GM21526 (cell line): ENCODE data around the gene CAPZA1.
"Not testable (repeated sequence)": the region's sequence is repeated elsewhere in the genome, so short reads cannot be mapped to it uniquely, and the experiment has no call there.

Experiments
- ATAC-seq: cut with Tn5 transposase; IDR thresholded peaks from one replicate; pipeline ENCODE4 v1.9.1; 2021; ENCODE audit warnings: moderate library complexity; ENCODE audit not compliant: unreplicated experiment, low FRiP score

CAPZA1 gene

DNA sequence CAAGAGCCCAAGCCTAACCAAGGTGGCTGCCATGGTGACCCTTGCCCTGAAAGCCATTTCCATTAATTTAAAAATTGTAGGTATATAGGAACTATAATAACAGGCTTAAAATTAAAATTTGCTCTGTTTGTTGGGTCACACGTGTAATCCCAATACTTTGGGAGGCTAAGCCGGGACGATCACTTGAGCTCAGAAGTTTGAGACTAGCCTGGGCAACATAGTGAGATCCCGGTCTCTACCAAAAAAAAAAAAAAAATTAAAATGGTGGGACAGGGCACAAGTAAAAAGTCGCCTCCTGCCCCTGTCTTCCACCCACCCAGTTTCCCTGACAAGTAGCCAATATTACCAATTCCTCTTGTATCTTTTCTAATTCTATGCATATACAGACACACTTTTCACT lies 6.6 kb downstream of the CAPZA1 start:
- ATAC-seq: no peak

DNA sequence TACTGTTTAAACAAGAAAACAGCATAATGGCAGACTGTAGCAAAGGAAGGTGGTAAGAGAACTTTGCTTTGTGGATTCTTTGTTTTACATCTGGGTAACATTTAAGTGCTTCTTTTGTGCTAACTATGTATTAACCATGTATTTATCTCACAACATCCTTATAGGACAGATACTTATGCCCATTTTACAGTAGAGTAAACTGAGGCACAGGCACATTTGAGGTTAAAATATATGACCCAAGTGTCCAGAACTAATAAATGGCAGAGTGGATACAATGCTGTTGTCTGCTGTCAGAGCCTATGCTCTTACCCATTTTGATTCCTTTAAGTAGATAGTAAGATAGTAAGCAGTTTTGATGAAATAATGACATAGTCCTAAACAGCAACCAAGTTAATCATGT lies 7.3 kb downstream of the CAPZA1 start:
- ATAC-seq: no peak

DNA sequence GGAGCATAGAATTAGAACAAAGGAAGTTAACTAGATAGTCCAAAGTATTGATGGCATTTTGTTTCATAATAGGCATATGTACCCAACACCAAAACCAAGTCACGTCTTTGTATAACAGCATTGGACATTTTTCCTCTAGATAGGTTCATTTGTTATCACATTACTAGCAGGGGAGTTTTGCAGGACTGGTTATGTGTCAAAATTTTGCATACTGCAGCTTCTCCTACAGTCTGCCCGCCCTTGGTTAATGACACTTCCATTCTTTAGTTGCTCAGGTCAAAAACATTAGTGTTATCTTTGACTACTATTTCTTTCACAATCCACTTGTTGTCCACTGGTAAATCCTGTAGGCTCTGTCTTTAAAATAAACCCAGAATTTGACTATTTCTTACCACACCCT lies 8.9 kb downstream of the CAPZA1 start:
- no peak for ATAC-seq

DNA sequence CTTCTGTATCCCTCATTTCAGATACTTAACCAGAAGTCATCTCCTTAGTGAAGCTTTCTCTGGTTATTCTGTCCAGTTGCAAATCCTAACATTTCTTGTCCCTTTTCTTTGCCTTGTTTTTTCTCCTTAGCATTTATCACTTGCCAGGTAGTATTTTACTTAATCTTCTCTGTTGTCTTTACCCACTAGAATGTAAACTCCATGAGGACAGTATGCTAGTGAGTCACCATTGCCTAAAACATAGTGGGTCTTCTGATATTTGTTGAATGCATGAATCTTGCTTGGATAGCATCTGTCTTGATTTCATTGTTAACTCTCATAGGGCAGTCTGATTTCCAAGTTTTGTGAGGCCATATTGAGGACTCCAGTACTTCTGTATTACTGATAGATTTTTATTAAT lies 9.6 kb downstream of the CAPZA1 start:
- no peak for ATAC-seq

DNA sequence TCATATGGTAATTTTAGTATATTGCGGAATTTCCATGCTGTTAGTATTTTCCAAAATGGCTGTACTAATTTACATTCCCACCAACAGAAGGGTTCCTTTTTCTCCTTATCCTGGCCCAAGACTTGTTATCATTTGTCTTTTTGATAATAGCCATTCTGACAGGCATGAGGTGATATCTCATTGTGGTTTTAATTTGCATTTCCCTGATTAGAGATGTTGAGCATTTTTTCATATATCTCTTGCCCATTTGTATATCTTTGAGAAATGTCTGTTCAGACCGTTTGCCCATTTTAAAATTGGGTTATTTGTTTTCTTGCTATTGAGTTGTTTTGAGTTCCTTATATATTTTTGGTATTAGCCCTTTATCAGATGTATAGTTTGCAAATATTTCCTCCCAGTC lies 14.0 kb downstream of the CAPZA1 start:
- no peak for ATAC-seq

DNA sequence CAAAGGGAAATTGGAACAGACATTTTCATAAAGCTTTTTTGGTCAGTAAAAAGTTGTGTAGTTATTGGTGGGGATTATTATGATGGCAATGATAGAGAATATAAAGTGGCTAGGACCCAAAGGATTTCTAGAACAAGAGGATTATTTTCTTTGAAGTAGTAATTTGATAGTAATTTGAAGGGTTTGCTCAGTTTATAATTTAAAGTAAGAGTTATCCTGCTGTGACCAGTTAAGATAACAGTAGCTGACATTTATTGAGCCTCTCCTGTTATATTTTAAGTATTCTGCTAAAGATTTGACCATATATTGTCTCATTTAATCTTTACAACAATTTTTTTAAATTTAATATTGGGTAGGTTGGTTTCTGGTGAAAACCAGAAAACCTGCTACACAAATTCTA lies 14.7 kb downstream of the CAPZA1 start:
- no peak for ATAC-seq

DNA sequence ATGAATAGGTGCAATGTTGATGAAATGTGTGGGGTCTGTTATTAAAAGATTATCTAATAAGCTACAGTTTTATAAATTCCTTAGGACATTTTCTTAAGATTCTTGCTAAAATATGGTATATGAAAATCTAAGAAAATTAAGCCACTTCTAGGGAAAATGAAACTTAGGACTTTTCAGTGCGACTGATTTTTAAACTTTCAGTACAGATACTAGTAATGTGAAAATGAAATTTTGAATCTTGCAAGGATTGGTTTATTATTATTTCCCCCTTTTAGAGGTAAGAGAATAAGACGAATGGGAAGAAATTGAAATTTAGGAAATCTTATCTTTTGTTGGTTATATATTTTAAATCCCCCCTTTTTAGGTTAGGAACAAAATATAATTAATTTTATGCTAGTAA lies 16.4 kb downstream of the CAPZA1 start:
- no peak for ATAC-seq

GRCh38 chr1:112636597-112637253 lies 17.1 kb downstream of the CAPZA1 start:
- no peak for ATAC-seq

GRCh38 chr1:112637254-112638109 lies 17.9 kb downstream of the CAPZA1 start:
- ATAC-seq: no peak

GRCh38 chr1:112638110-112638428 lies 18.4 kb downstream of the CAPZA1 start:
- no peak for ATAC-seq

- ATAC-seq: not testable (repeated sequence)
These were observed 20.8 kb downstream of the CAPZA1 start for GRCh38 chr1:112640437-112640836.

DNA sequence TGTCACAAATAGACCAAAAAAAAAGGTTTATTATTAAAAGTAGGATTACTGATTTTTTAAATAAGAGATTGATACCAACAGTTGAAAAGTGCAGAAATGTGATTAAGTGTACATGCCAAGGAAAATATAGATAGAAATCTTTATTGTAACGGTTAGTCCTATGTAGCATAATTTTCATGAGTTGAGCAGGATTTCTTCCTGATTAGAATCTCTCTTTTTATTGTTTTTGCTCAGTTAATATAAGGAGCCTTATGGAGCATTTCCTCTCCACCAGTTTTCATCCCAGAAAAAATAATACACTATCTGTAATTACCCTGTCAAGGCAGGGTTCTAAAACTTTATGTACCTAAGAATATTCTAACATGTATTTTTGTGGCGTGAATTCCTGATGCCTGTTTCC lies 23.4 kb downstream of the CAPZA1 start:
- ATAC-seq: no peak

GRCh38 chr1:112646225-112646624 lies 26.6 kb downstream of the CAPZA1 start:
- no peak for ATAC-seq

GRCh38 chr1:112651205-112651604 lies 31.6 kb downstream of the CAPZA1 start:
- ATAC-seq: no peak

DNA sequence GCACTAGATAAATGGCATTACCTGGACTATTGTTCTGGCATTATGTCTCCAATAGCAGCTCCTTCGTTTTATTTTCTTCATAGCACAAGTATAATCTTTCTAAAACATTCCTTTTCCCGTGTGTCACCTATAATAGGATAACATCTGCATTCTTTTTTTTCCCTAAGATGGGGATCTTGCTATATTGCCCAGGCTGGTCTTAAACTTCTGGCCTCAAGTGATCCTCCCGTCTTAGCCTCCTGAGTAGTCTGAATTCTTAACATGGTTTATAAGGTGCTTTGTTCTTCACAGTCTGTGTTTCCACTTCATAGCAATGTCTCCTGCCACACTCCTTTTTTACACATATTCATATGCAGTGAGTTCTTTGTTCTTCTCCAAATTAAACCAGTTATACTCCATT lies 46.2 kb downstream of the CAPZA1 start:
- ATAC-seq: no peak

GRCh38 chr1:112666946-112667345 lies 47.3 kb downstream of the CAPZA1 start:
- no peak for ATAC-seq

DNA sequence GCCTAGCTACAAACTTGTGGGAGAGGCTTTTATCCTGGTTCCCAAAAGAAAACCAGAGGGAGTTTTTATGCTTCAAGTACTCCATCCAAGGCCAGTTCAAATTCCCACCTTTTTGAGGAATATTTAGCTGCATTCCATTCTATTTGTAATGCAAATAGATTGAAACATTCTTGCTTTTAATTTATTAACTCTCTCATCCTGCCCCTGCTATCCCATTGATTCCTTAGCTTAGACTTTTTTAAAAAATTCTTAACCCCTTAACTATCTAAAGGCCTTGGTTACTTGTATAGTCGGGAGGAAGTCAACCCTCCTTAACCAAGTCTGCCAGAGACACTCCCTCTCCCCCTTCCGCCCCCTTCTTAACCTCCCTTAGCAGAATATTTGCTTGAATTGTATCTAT lies 52.4 kb downstream of the CAPZA1 start:
- no peak for ATAC-seq

DNA sequence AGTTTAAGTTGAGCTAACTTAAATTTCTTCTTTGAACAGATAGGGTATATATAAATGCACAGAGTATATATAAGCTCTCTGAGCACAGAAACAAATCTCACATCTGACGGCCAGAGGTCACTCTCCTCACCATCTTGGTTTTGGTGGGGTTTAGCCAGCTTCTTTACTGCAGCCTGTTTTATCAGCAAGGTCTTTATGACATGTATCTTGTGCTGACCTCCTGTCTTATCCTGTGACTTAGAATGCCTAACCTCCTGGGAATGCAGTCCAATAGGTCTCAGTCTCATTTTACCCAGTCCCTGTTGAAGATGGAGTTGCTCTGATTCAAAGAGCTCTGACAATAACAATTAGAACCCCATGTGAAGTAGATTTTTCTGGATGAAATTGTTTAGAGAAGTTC lies 53.2 kb downstream of the CAPZA1 start:
- ATAC-seq: no peak

GRCh38 chr1:112673592-112674439 lies 54.2 kb downstream of the CAPZA1 start:
- no peak for ATAC-seq

- peak; percentile 51 for ATAC-seq
These were observed 54.9 kb downstream of the CAPZA1 start, which contains the start of gene MOV10 for GRCh38 chr1:112674440-112674985. TSS of gene MOV10 (plus strand) at chr1:112674659. CDS start at chr1:112674913, 254 bp downstream.
